HEK293 (cell line): Measurements from ENCODE around the gene NYAP2.

Experiments used
- CTCF ChIA-PET: fragments of 350-600 bp; formaldehyde crosslinking; extraction: SDS; loops from one replicate; lab custom pipeline; 2021; ENCODE audit warnings: antibody characterized with exemption; lab: Yijun Ruan, JAX
- POLR2A ChIA-PET: fragments of 300-600 bp; formaldehyde crosslinking; extraction: SDS; loops from one replicate; lab custom pipeline; 2020; ENCODE audit warnings: antibody characterized with exemption, inconsistent platforms; lab: Yijun Ruan, JAX
- H3K27ac ChIP-seq: fragments of 200-500 bp; sonication (Bioruptor generic); 2 replicates; pipeline ENCODE4 v1.5.1; 2014; ENCODE audit warnings: low read depth, low read length, control low read depth, inconsistent platforms; ENCODE audit errors: extremely low read depth
- H3K36me3 ChIP-seq, 2 experiments: fragments of 200-500 bp in 1 of 2; sonication (Bioruptor generic) in 1 of 2; 1 replicate in 1 of 2; 2 replicates in 1 of 2; pipeline ENCODE4 v1.5.1; 2014 to 2017; ENCODE audit warnings: inconsistent platforms in 2 of 2, low read length in 2 of 2; ENCODE audit not compliant: control insufficient read depth in 2 of 2, insufficient read depth in 1 of 2
- H3K4me1 ChIP-seq: fragments of 200-500 bp; sonication (Bioruptor generic); 2 replicates; pipeline ENCODE4 v1.5.1; 2014; ENCODE audit warnings: mild to moderate bottlenecking, low read length, inconsistent platforms; ENCODE audit not compliant: control insufficient read depth, insufficient read depth
- H3K4me3 ChIP-seq: 2 replicates; pipeline ENCODE4 v1.5.1; 2011; ENCODE audit warnings: low read depth, mild to moderate bottlenecking, control low read depth, low read length, moderate library complexity
- H3K9me3 ChIP-seq: fragments of 200-500 bp; sonication (Bioruptor generic); 2 replicates; pipeline ENCODE4 v1.5.1; 2014; ENCODE audit warnings: low read depth, low read length, inconsistent platforms; ENCODE audit not compliant: control insufficient read depth, insufficient read depth
- CTCF ChIP-seq: fragments of 450-650 bp; formaldehyde crosslinking; IDR thresholded peaks from 2 replicates; pipeline ENCODE4 v1.5.1; 2016; ENCODE audit warnings: missing biosample characterization, missing genetic modification characterization
- EGR2 ChIP-seq: fragments of 450-650 bp; formaldehyde crosslinking; IDR thresholded peaks from 2 replicates; pipeline ENCODE4 v1.5.1; 2016; ENCODE audit warnings: low read depth, missing biosample characterization, missing genetic modification characterization
- KLF8 ChIP-seq: fragments of 450-650 bp; formaldehyde crosslinking; IDR thresholded peaks from 2 replicates; pipeline ENCODE4 v1.5.1; 2016; ENCODE audit warnings: missing biosample characterization, missing genetic modification characterization
- REPIN1 ChIP-seq: fragments of 450-650 bp; formaldehyde crosslinking; IDR thresholded peaks from 2 replicates; pipeline ENCODE4 v1.5.1; 2017; ENCODE audit warnings: missing biosample characterization, missing genetic modification characterization, low read depth
- SETDB1 ChIP-seq: IDR thresholded peaks from one replicate; pipeline ENCODE4 v1.6.1; 2017; ENCODE audit warnings: mild to moderate bottlenecking, low read length, moderate library complexity, mixed read lengths; ENCODE audit not compliant: insufficient read length
- WT1 ChIP-seq: fragments of 450-650 bp; formaldehyde crosslinking; IDR thresholded peaks from 2 replicates; pipeline ENCODE4 v1.5.1; 2016; ENCODE audit warnings: missing biosample characterization, missing genetic modification characterization
- ZBTB21 ChIP-seq: fragments of 450-650 bp; formaldehyde crosslinking; IDR thresholded peaks from 2 replicates; pipeline ENCODE4 v1.5.1; 2017; ENCODE audit warnings: missing biosample characterization, missing genetic modification characterization
- ZBTB49 ChIP-seq: fragments of 450-650 bp; formaldehyde crosslinking; IDR thresholded peaks from 2 replicates; pipeline ENCODE4 v1.5.1; 2016; ENCODE audit warnings: missing biosample characterization, missing genetic modification characterization, low read depth
- ZNF280D ChIP-seq: fragments of 450-650 bp; formaldehyde crosslinking; IDR thresholded peaks from 2 replicates; pipeline ENCODE4 v1.5.1; 2016; ENCODE audit warnings: missing biosample characterization, missing genetic modification characterization
- ZNF341 ChIP-seq: fragments of 450-650 bp; formaldehyde crosslinking; IDR thresholded peaks from 2 replicates; pipeline ENCODE4; 2016; ENCODE audit warnings: low read depth, missing biosample characterization, missing genetic modification characterization
- ZNF48 ChIP-seq: fragments of 450-650 bp; formaldehyde crosslinking; IDR thresholded peaks from 2 replicates; pipeline ENCODE4 v1.5.1; 2016; ENCODE audit warnings: missing biosample characterization, missing genetic modification characterization
- ZNF571 ChIP-seq: fragments of 450-650 bp; formaldehyde crosslinking; IDR thresholded peaks from 2 replicates; pipeline ENCODE4 v1.5.0; 2017; ENCODE audit warnings: missing biosample characterization, missing genetic modification characterization
- ZNF658 ChIP-seq: fragments of 450-650 bp; formaldehyde crosslinking; IDR thresholded peaks from 2 replicates; pipeline ENCODE4; 2016; ENCODE audit warnings: missing biosample characterization, missing genetic modification characterization
- ZSCAN18 ChIP-seq: fragments of 450-650 bp; formaldehyde crosslinking; IDR thresholded peaks from 2 replicates; pipeline ENCODE4 v1.5.1; 2016; ENCODE audit warnings: missing biosample characterization, missing genetic modification characterization
- TF ChIP-seq, protein P1 (sequence below): fragments of 450-650 bp; formaldehyde crosslinking; IDR thresholded peaks from 2 replicates; pipeline ENCODE4 v1.5.1; 2016; ENCODE audit warnings: missing biosample characterization, missing genetic modification characterization
- TF ChIP-seq, protein P2 (sequence below): fragments of 450-650 bp; formaldehyde crosslinking; IDR thresholded peaks from 2 replicates; pipeline ENCODE4 v1.5.1; 2017; ENCODE audit warnings: missing biosample characterization, mild to moderate bottlenecking, missing genetic modification characterization, moderate library complexity

Gene NYAP2

DNA sequence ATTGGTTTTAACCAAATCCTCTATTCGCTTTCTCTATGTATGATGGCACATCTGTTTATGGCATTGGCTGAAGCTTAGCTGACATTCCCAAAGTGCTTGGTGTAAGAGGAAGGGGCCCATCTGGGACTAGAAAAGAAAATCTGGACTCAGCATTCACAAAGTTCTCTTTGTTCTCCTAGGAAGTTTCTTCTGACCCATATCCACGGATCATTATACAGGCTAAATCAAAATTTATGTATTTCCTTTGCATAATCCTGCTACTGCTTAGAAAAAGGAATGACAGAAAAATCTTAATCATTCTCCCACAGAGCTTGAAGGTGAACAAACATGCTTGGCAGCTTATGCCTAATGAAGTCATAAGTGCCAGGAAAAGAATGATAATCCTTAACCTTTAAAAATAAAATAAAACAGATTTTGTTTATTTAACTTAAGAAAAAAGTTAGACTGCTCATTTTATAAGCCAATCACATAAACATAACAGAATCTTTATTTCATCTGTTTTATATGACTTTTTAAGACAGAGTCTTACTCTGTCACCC lies 88.4 kb downstream of the NYAP2 start:
- H3K36me3 ChIP-seq: no peaks in the 10 kb centered on the region
- H3K9me3 ChIP-seq: no peaks in the 10 kb centered on the region
- ChIA-PET POLR2A (no interaction called here), CTCF (interaction anchor here (0.7 to 0.8 kb wide), 2 partner anchors 8 to 25 kb away, joined by 3 read pairs; no protein-coding TSS in a partner anchor)
- no peaks in the 10 kb centered on the region for H3K4me1 ChIP-seq
- no peak overlapping the region for H3K4me3 ChIP-seq
- no peak overlapping the region for H3K27ac ChIP-seq
- TF ChIP-seq ZNF48 (tag by site-specific recombination) (no peak), ZNF571 (tag by site-specific recombination) (no peak), EGR2 (tag by site-specific recombination) (no peak), ZBTB21 (no peak), REPIN1 (no peak)
- TF ChIP-seq, protein P1, sequence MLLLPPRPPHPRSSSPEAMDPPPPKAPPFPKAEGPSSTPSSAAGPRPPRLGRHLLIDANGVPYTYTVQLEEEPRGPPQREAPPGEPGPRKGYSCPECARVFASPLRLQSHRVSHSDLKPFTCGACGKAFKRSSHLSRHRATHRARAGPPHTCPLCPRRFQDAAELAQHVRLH (tag by site-specific recombination): no peak

GRCh38 chr2:225488743-225489142 lies 89.2 kb downstream of the NYAP2 start:
- H3K4me3 ChIP-seq: no peak overlapping the region
- ChIA-PET POLR2A (no interaction called here), CTCF (interaction anchor here (0.7 kb wide), 1 partner anchor 152 kb away, joined by 3 read pairs; no protein-coding TSS in a partner anchor)
- no peak overlapping the region for H3K27ac ChIP-seq
- TF ChIP-seq, protein P2, sequence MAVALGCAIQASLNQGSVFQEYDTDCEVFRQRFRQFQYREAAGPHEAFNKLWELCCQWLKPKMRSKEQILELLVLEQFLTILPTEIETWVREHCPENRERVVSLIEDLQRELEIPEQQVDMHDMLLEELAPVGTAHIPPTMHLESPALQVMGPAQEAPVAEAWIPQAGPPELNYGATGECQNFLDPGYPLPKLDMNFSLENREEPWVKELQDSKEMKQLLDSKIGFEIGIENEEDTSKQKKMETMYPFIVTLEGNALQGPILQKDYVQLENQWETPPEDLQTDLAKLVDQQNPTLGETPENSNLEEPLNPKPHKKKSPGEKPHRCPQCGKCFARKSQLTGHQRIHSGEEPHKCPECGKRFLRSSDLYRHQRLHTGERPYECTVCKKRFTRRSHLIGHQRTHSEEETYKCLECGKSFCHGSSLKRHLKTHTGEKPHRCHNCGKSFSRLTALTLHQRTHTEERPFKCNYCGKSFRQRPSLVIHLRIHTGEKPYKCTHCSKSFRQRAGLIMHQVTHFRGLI: no peak
- TF ChIP-seq ZNF658 (tag by site-specific recombination) (no peak), ZNF341 (tag by site-specific recombination) (no peak), ZSCAN18 (no peak), KLF8 (no peak), ZNF48 (tag by site-specific recombination) (no peak), ZBTB49 (tag by site-specific recombination) (no peak), CTCF (no peak), ZNF280D (tag by site-specific recombination) (no peak), SETDB1 (no peak), WT1 (tag by site-specific recombination) (no peak)
- no peaks in the 10 kb centered on the region for H3K36me3 ChIP-seq
- no peaks in the 10 kb centered on the region for H3K9me3 ChIP-seq
- no peaks in the 10 kb centered on the region for H3K4me1 ChIP-seq
